ENCODE measurements around the gene NAA35.

Gene NAA35

DNA sequence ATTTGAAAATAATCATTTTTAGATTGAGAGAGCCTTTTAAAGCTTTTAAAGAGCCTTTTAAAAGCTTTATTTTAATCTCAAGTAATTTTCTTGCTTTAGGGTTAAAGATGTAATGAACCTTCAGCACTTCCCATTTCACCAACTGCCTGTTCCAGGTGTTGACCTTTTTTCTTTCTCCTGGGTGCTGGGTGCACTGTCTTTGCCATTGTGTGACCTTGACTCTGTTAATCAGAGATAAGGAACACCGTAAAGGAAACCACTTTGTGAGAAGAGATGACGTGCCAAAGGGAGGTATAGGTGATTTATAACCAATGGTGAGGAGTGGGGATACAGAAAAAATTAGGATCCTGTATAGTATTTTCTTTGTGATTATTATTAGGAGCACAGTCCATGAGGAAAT is 68.2 kb downstream of the NAA35 start:
- TF ChIP-seq SIN3A (IDR thresholded peaks at IDR 0.05; ENCODE audit: borderline replicate concordance, insufficient read depth, low read length): no peak
- no peak for TF ChIP-seq POLR2AphosphoS5 (IDR thresholded peaks at IDR 0.05; ENCODE audit: low read depth, low read length)

- no peak for TF ChIP-seq POLR2AphosphoS5 (IDR thresholded peaks at IDR 0.05; ENCODE audit: low read depth, low read length)
- no peak for TF ChIP-seq TAF1 (IDR thresholded peaks at IDR 0.05; ENCODE audit: borderline replicate concordance, insufficient read depth, low read length)
- no peak for TF ChIP-seq SIN3A (IDR thresholded peaks at IDR 0.05; ENCODE audit: borderline replicate concordance, insufficient read depth, low read length)
- TF ChIP-seq REST (IDR thresholded peaks at IDR 0.05; ENCODE audit: insufficient read depth in 1 of 2, low read depth in 2 of 2, low read length in 2 of 2): no peak
- no peak for TF ChIP-seq FOXP2 (optimal IDR thresholded peaks at IDR 0.05; ENCODE audit: borderline replicate concordance, extremely low read depth, extremely low read length, insufficient read depth)
These were observed 79.8 kb downstream of the NAA35 start for GRCh38 chr9:86020731-86021130.

DNA sequence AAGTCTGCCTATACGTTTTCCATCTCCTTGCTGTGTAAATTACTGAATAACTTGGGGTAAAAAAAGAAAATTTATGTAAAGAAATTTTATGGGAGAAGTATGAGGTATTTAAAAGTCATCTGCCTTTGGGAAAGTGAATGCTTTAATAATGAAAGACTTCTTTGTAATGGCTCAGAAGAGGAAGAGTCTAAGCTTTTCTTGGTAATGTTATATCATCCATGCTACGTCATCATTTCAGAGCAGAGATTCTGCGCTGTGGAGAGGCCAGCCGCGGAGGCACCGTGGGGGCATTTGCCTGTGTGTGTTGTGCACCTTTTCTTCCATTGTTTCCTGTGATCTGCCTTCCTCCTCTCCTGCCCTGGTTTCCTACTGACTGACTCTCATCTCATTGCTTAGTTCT is 80.2 kb downstream of the NAA35 start:
- TF ChIP-seq SIN3A (IDR thresholded peaks at IDR 0.05; ENCODE audit: borderline replicate concordance, insufficient read depth, low read length): no peak
- TF ChIP-seq TAF1 (IDR thresholded peaks at IDR 0.05; ENCODE audit: borderline replicate concordance, insufficient read depth, low read length): no peak
- TF ChIP-seq REST (IDR thresholded peaks at IDR 0.05; ENCODE audit: insufficient read depth in 1 of 2, low read depth in 2 of 2, low read length in 2 of 2): no peak
- no peak for TF ChIP-seq POLR2AphosphoS5 (IDR thresholded peaks at IDR 0.05; ENCODE audit: low read depth, low read length)
- TF ChIP-seq FOXP2 (optimal IDR thresholded peaks at IDR 0.05; ENCODE audit: borderline replicate concordance, extremely low read depth, extremely low read length, insufficient read depth): no peak

GRCh38 chr9:86022687-86023266 is 81.8 kb downstream of the NAA35 start:
- TF ChIP-seq SIN3A (IDR thresholded peaks at IDR 0.05; ENCODE audit: borderline replicate concordance, insufficient read depth, low read length) (no peak), TAF1 (IDR thresholded peaks at IDR 0.05; ENCODE audit: borderline replicate concordance, insufficient read depth, low read length) (no peak), POLR2AphosphoS5 (IDR thresholded peaks at IDR 0.05; ENCODE audit: low read depth, low read length) (no peak), FOXP2 (optimal IDR thresholded peaks at IDR 0.05; ENCODE audit: borderline replicate concordance, extremely low read depth, extremely low read length, insufficient read depth) (no peak), REST (IDR thresholded peaks at IDR 0.05; ENCODE audit: insufficient read depth in 1 of 2, low read depth in 2 of 2, low read length in 2 of 2) (no peak)

DNA sequence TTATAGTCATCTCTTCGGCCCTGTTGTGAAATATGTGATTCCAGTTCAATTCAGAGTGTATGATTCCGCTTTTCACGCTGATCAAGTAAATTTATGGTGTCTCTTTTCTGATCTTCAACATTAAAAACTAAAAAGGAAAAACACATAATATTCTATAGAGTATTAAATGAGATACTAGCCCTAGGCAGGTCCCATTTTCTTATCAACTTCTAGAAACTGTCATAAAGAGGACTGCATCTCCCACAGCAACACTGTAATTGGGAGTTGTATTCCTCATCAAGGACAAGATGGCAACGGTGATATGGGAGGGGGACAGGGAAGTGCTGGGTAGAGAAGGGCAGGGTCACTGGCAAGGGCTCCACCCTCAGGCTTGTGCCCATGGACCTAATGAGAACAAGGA is 86.8 kb downstream of the NAA35 start:
- no peak for TF ChIP-seq POLR2AphosphoS5 (IDR thresholded peaks at IDR 0.05; ENCODE audit: low read depth, low read length)
- TF ChIP-seq TAF1 (IDR thresholded peaks at IDR 0.05; ENCODE audit: borderline replicate concordance, insufficient read depth, low read length): no peak
- TF ChIP-seq FOXP2 (optimal IDR thresholded peaks at IDR 0.05; ENCODE audit: borderline replicate concordance, extremely low read depth, extremely low read length, insufficient read depth): no peak
- TF ChIP-seq REST (IDR thresholded peaks at IDR 0.05; ENCODE audit: insufficient read depth in 1 of 2, low read depth in 2 of 2, low read length in 2 of 2): no peak
- TF ChIP-seq SIN3A (IDR thresholded peaks at IDR 0.05; ENCODE audit: borderline replicate concordance, insufficient read depth, low read length): no peak
